PC-3 (cell line): ENCODE results near the gene MEI1. TPM values are rescaled to one million over a fixed set of nuclear protein-coding genes. Genes with fewer than 3 reads are reported as not detected.

Source experiments
- ATAC-seq: fragments of 200-7000 bp; cut with Tn5 transposase; 2 replicates; pipeline ENCODE4 v1.9.1; 2020; ENCODE audit warnings: mild to moderate bottlenecking, moderate library complexity
- BruUV-seq: library from RNA; stranded (reverse); fragments of 400-500 nt; replicated peaks from 2 replicates; lab custom pipeline; 2021; lab: Mats Ljungman, UMichigan
- CTCF ChIA-PET: fragments of 300-600 bp; sonication (Branson Sonifier 250); formaldehyde crosslinking; loops from one replicate; lab custom pipeline; 2022; ENCODE audit warnings: antibody characterized with exemption; lab: Charles Lee
- POLR2A ChIA-PET: fragments of 300-600 bp; sonication (Branson Sonifier 250); formaldehyde crosslinking; loops from one replicate; lab custom pipeline; 2022; ENCODE audit warnings: antibody characterized with exemption; ENCODE audit not compliant: unreplicated experiment; lab: Charles Lee
- DNase-seq: peaks from one replicate; pipeline ENCODE4 v3.0.0-alpha.2; 2015
- H2AFZ ChIP-seq: fragments of 300-600 bp; sonication (generic); 2 replicates; pipeline ENCODE4 v1.6.0; 2016; ENCODE audit warnings: antibody characterized with exemption, low read length
- H3F3A ChIP-seq: fragments of 300-600 bp; sonication (generic); one replicate; pipeline ENCODE4 v1.6.0; 2017; ENCODE audit warnings: antibody characterized with exemption, low read length, control low read depth, mild to moderate bottlenecking; ENCODE audit not compliant: unreplicated experiment
- H3K27ac ChIP-seq: fragments of 300-600 bp; sonication (generic); 2 replicates; pipeline ENCODE4 v1.5.1; 2016; ENCODE audit warnings: mild to moderate bottlenecking, low read length
- H3K27me3 ChIP-seq: fragments of 300-600 bp; sonication (generic); 2 replicates; pipeline ENCODE4 v1.6.1; 2016; ENCODE audit warnings: low read length, mixed read lengths
- H3K36me3 ChIP-seq: fragments of 300-600 bp; sonication (generic); 2 replicates; pipeline ENCODE4 v1.6.1; 2016; ENCODE audit warnings: low read depth, mixed run types, low read length, mixed read lengths
- H3K4me1 ChIP-seq: fragments of 300-600 bp; sonication (generic); 2 replicates; pipeline ENCODE4 v1.5.1; 2016; ENCODE audit warnings: low read length; ENCODE audit not compliant: insufficient read depth
- H3K4me2 ChIP-seq: fragments of 300-600 bp; sonication (generic); 2 replicates; pipeline ENCODE4 v1.6.0; 2016; ENCODE audit warnings: low read length
- H3K4me3 ChIP-seq: fragments of 300-600 bp; sonication (generic); 2 replicates; pipeline ENCODE4 v1.5.1; 2016; ENCODE audit warnings: mild to moderate bottlenecking, low read length, mixed read lengths
- H3K79me2 ChIP-seq: fragments of 300-600 bp; sonication (generic); 2 replicates; pipeline ENCODE4 v1.6.1; 2017; ENCODE audit warnings: low read length, mixed read lengths
- H3K9ac ChIP-seq: fragments of 300-600 bp; sonication (generic); 2 replicates; pipeline ENCODE4 v1.6.0; 2016; ENCODE audit warnings: mild to moderate bottlenecking, low read length
- H3K9me2 ChIP-seq: fragments of 300-600 bp; sonication (generic); replicated peaks from 2 replicates; pipeline ENCODE4 v1.6.1; 2016; ENCODE audit warnings: mixed run types, low read length, mixed read lengths
- H3K9me3 ChIP-seq: fragments of 300-600 bp; sonication (generic); 2 replicates; pipeline ENCODE4 v1.6.1; 2016; ENCODE audit warnings: low read length, mixed read lengths
- H4K20me1 ChIP-seq: fragments of 300-600 bp; sonication (generic); 2 replicates; pipeline ENCODE4 v1.6.1; 2016; ENCODE audit warnings: low read length, mixed read lengths
- EZH2 ChIP-seq: fragments of 300-600 bp; sonication (generic); IDR thresholded peaks from one replicate; pipeline ENCODE4 v1.6.1; 2017; ENCODE audit warnings: antibody characterized with exemption, mild to moderate bottlenecking, low read length; ENCODE audit not compliant: unreplicated experiment
- EZH2phosphoT487 ChIP-seq: fragments of 300-600 bp; sonication (generic); IDR thresholded peaks from 2 replicates; pipeline ENCODE4 v1.6.1; 2018; ENCODE audit warnings: mild to moderate bottlenecking, antibody characterized with exemption, low read length, borderline replicate concordance
- intact Hi-C: fragments of 100-400 bp; cut with micrococcal nuclease; formaldehyde crosslinking; loops from 2 replicates; pipeline ENCODE4 v1.9.0; 2023
- total RNA-seq: library from RNA; depleted of rRNA; stranded (reverse); fragments of >200 nt; gene quantifications from 2 replicates; pipeline ENCODE4 v1.2.3, GENCODE V29; 2014
- TF ChIP-seq, protein P1 (sequence below): fragments of 300-600 bp; sonication (generic); conservative IDR thresholded peaks from 2 replicates; pipeline ENCODE4 v1.5.1; 2017; ENCODE audit warnings: antibody characterized with exemption, low read depth, mild to moderate bottlenecking, low read length

The MEI1 gene
- total RNA-seq, 1 experiment from 2014 or later, result 1.4 TPM

DNA sequence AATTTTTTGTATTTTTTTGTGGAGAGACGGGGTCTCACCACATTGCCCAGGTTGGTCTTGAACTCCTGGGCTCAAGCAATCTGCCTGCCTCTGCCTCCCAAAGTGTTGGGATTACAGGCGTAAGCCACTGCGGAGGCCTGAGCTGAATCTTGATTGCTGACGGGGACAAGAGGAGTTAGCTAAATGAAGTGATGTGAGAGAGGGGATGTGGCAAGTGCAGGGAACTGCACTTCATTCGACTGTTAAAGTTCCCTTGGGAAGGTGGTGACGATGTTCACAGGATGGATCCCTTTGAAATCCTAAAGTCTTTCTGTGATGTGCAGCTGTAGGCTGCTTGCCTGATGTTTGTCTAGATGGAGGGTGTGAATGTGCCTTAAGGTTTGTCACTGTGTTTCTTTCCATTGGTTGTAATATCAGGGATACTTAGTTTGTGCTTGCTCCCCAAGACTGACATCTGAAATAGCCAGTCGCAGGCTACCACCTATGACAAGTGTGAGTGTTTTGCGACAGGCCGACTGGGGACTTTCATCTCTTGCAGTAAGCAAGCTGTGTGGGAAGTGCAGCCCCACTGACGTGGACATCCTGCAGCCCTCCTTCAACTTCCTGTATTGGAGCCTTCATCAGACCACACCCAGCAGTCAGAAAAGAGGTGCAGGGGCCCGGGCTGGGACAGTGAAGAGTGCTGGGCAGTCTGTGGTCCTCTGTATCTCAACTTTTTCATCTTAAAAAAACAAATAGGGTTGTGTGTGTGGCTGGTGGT, 81.6 kb downstream of the MEI1 start:
- H3K4me2 ChIP-seq, result no peak overlapping the region
- BruUV-seq, result no TSS peak
- H4K20me1 ChIP-seq, result no peaks in the 10 kb centered on the region
- DNase-seq (no peak), ATAC-seq (no peak; the same call in 1 of the 2 replicates)
- H3K9ac ChIP-seq, result no peak overlapping the region
- H3K4me1 ChIP-seq, result no peaks in the 10 kb centered on the region
- no peaks in the 10 kb centered on the region for H3K9me2 ChIP-seq
- H3K27me3 ChIP-seq, result no peaks in the 10 kb centered on the region
- no peaks in the 10 kb centered on the region for H3K9me3 ChIP-seq
- no peaks in the 10 kb centered on the region for H3K36me3 ChIP-seq
- H3K27ac ChIP-seq, result no peak overlapping the region
- ChIA-PET POLR2A (interaction anchor here (0.6 kb wide), 1 partner anchor 35 kb away, joined by 3 read pairs; no protein-coding TSS in a partner anchor), CTCF (interaction anchor here (2.0 kb wide), 1 partner anchor 34 kb away, joined by 6 read pairs; no protein-coding TSS in a partner anchor)
- 0 out of 2 replicates have a peak overlapping the region, but pooled peaks have one; percentile 22 for H2AFZ ChIP-seq
- H3F3A ChIP-seq, result no peaks in the 10 kb centered on the region
- H3K79me2 ChIP-seq, result no peaks in the 10 kb centered on the region
- TF ChIP-seq, protein P1, sequence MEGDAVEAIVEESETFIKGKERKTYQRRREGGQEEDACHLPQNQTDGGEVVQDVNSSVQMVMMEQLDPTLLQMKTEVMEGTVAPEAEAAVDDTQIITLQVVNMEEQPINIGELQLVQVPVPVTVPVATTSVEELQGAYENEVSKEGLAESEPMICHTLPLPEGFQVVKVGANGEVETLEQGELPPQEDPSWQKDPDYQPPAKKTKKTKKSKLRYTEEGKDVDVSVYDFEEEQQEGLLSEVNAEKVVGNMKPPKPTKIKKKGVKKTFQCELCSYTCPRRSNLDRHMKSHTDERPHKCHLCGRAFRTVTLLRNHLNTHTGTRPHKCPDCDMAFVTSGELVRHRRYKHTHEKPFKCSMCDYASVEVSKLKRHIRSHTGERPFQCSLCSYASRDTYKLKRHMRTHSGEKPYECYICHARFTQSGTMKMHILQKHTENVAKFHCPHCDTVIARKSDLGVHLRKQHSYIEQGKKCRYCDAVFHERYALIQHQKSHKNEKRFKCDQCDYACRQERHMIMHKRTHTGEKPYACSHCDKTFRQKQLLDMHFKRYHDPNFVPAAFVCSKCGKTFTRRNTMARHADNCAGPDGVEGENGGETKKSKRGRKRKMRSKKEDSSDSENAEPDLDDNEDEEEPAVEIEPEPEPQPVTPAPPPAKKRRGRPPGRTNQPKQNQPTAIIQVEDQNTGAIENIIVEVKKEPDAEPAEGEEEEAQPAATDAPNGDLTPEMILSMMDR, result no peak
- TF ChIP-seq EZH2phosphoT487 (no peak), EZH2 (no peak)
- intact Hi-C loops, result no loop called here
- no peak overlapping the region for H3K4me3 ChIP-seq

DNA sequence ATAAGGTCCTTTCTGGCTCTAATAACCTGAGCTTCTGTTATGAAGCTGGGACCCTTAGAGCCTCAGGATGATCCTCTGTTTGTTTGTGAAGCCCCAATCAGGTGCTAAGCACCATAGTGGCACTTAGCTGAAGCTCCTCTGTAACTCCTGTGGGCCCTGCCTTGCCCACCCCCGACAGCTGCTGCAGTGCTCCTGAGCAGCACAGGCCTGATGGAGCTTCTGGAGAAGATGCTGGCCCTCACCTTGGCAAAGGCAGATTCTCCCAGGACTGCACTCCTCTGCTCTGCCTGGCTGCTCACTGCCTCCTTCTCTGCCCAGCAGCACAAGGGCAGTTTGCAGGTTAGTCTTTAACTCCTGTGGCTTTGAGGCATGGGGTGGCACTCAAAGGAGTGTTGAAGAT, 82.2 kb downstream of the MEI1 start:
- DNase-seq (no peak), ATAC-seq (no peak)
- no peaks in the 10 kb centered on the region for H3K27me3 ChIP-seq
- 0 out of 2 replicates have a peak overlapping the region, but pooled peaks have one; percentile 22 for H2AFZ ChIP-seq
- no peak overlapping the region for H3K4me2 ChIP-seq
- H3K79me2 ChIP-seq, result no peaks in the 10 kb centered on the region
- no peak overlapping the region for H3K4me3 ChIP-seq
- H3F3A ChIP-seq, result no peaks in the 10 kb centered on the region
- H3K9me3 ChIP-seq, result no peaks in the 10 kb centered on the region
- no peaks in the 10 kb centered on the region for H4K20me1 ChIP-seq
- no peak overlapping the region for H3K9ac ChIP-seq
- H3K4me1 ChIP-seq, result no peaks in the 10 kb centered on the region
- no peaks in the 10 kb centered on the region for H3K9me2 ChIP-seq
- BruUV-seq, result no TSS peak
- H3K36me3 ChIP-seq, result no peaks in the 10 kb centered on the region
- no peak overlapping the region for H3K27ac ChIP-seq
- intact Hi-C loops, result no loop called here
- TF ChIP-seq, protein P1, result no peak
- no peak for TF ChIP-seq EZH2phosphoT487
- no peak for TF ChIP-seq EZH2
- ChIA-PET POLR2A (interaction anchor here (0.6 kb wide), 1 partner anchor 35 kb away, joined by 3 read pairs; no protein-coding TSS in a partner anchor), CTCF (interaction anchor here (2.0 kb wide), 1 partner anchor 35 kb away, joined by 6 read pairs; no protein-coding TSS in a partner anchor)

DNA sequence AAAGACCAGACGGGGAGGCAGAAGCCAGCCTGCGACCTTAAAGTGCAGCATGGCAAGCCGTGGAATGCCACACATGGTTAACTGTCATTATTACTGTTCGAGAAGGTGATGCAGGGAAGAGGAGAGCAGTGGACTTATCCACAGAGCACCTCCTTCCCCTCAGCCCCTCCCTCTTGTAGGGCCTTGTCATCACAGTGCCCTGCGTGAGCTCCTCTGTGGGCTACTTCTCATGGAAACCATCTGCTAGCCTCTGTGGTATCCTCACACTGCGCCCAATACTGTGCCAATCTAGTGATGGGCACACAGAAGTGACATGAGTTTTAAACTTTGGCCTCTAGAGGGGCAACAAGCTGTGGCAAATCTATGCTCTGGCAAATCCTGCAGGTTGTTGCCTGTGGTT, 83.0 kb downstream of the MEI1 start:
- H3K9me2 ChIP-seq, result no peaks in the 10 kb centered on the region
- no peak overlapping the region for H3K4me3 ChIP-seq
- no peak overlapping the region for H3K9ac ChIP-seq
- no peaks in the 10 kb centered on the region for H3F3A ChIP-seq
- no peaks in the 10 kb centered on the region for H3K36me3 ChIP-seq
- H3K4me2 ChIP-seq, result no peak overlapping the region
- H3K27ac ChIP-seq, result no peak overlapping the region
- ATAC-seq, result no peak
- no peaks in the 10 kb centered on the region for H3K27me3 ChIP-seq
- H2AFZ ChIP-seq, result no peak overlapping the region
- intact Hi-C loops, result no loop called here
- no peak for DNase-seq
- ChIA-PET POLR2A (no interaction called here), CTCF (no interaction called here)
- H3K4me1 ChIP-seq, result no peaks in the 10 kb centered on the region
- BruUV-seq, result no TSS peak
- H4K20me1 ChIP-seq, result no peaks in the 10 kb centered on the region
- no peaks in the 10 kb centered on the region for H3K79me2 ChIP-seq
- no peak for TF ChIP-seq EZH2
- TF ChIP-seq, protein P1, result no peak
- no peak for TF ChIP-seq EZH2phosphoT487
- H3K9me3 ChIP-seq, result no peaks in the 10 kb centered on the region
